GM23338 (cell line): ENCODE results near the gene CD302. TPM values are rescaled to one million over a fixed set of nuclear protein-coding genes. Genes with fewer than 3 reads are reported as not detected.

ENCODE experiments used
- ATAC-seq: fragments of 200-7000 bp; cut with Tn5 transposase; 3 replicates; pipeline ENCODE4 v1.9.1; 2020
- DNase-seq: peaks from one replicate; pipeline ENCODE4 v3.0.0-alpha.2; 2015; ENCODE audit warnings: low spot score
- H2AFZ ChIP-seq: fragments of 200-600 bp; sonication (generic); 2 replicates; pipeline ENCODE4 v1.8.0; 2016; ENCODE audit warnings: antibody characterized with exemption, mild to moderate bottlenecking, moderate library complexity
- H3F3A ChIP-seq: fragments of 200-600 bp; sonication (generic); replicated peaks from 2 replicates; pipeline ENCODE4 v1.8.0; 2017; ENCODE audit warnings: antibody characterized with exemption, mixed run types, low read depth
- H3K27ac ChIP-seq: fragments of 200-600 bp; sonication (generic); 2 replicates; pipeline ENCODE4 v1.6.1; 2016; ENCODE audit warnings: low read depth
- H3K27me3 ChIP-seq: fragments of 200-600 bp; sonication (generic); 2 replicates; pipeline ENCODE4 v1.8.0; 2016; ENCODE audit warnings: mild to moderate bottlenecking, mixed run types, moderate library complexity; ENCODE audit not compliant: insufficient read depth
- H3K36me3 ChIP-seq: fragments of 200-600 bp; sonication (generic); 2 replicates; pipeline ENCODE4 v1.8.0; 2016; ENCODE audit warnings: mild to moderate bottlenecking; ENCODE audit not compliant: insufficient read depth
- H3K4me1 ChIP-seq: fragments of 200-600 bp; sonication (generic); 2 replicates; pipeline ENCODE4 v1.8.0; 2016; ENCODE audit warnings: mild to moderate bottlenecking, moderate library complexity; ENCODE audit not compliant: insufficient read depth
- H3K4me2 ChIP-seq: fragments of 200-600 bp; sonication (generic); 2 replicates; pipeline ENCODE4 v1.7.1; 2017; ENCODE audit warnings: mixed run types
- H3K4me3 ChIP-seq: fragments of 200-600 bp; sonication (generic); 2 replicates; pipeline ENCODE4 v1.6.1; 2016; ENCODE audit warnings: mixed run types
- H3K79me2 ChIP-seq: fragments of 200-600 bp; sonication (generic); replicated peaks from 2 replicates; pipeline ENCODE4 v1.8.0; 2017; ENCODE audit warnings: mild to moderate bottlenecking; ENCODE audit not compliant: insufficient read depth
- H3K9me2 ChIP-seq: fragments of 200-600 bp; sonication (generic); 2 replicates; pipeline ENCODE4 v1.8.0; 2017; ENCODE audit not compliant: insufficient read depth
- H4K20me1 ChIP-seq: fragments of 200-600 bp; sonication (generic); replicated peaks from 2 replicates; pipeline ENCODE4 v1.8.0; 2017; ENCODE audit warnings: mild to moderate bottlenecking; ENCODE audit not compliant: insufficient read depth
- H3K27ac Mint-ChIP-seq: 2 replicates; pipeline ENCODE4 v1.8.0; 2020; ENCODE audit warnings: inconsistent platforms, mild to moderate bottlenecking, moderate library complexity, mixed read lengths
- H3K27me3 Mint-ChIP-seq: 3 replicates; pipeline ENCODE4 v1.8.0; 2022; ENCODE audit warnings: low read depth, mild to moderate bottlenecking, moderate library complexity, mixed read lengths, inconsistent platforms; ENCODE audit not compliant: insufficient read depth, poor library complexity
- H3K36me3 Mint-ChIP-seq: 3 replicates; pipeline ENCODE4 v1.8.0; 2021; ENCODE audit warnings: low read depth, mild to moderate bottlenecking, inconsistent platforms, moderate library complexity, mixed read lengths
- H3K4me1 Mint-ChIP-seq: 3 replicates; pipeline ENCODE4 v1.8.0; 2020; ENCODE audit warnings: mild to moderate bottlenecking, inconsistent platforms, mixed read lengths
- H3K4me3 Mint-ChIP-seq: 3 replicates; pipeline ENCODE4 v1.8.0; 2021; ENCODE audit warnings: moderate library complexity, mild to moderate bottlenecking, inconsistent platforms, mixed read lengths
- H3K9me3 Mint-ChIP-seq: 3 replicates; pipeline ENCODE4 v1.8.0; 2020; ENCODE audit warnings: moderate library complexity, mild to moderate bottlenecking, inconsistent platforms, mixed read lengths
- EZH2 ChIP-seq: fragments of 200-600 bp; sonication (generic); IDR thresholded peaks from one replicate; pipeline ENCODE4 v1.8.0; 2017; ENCODE audit warnings: antibody characterized with exemption, mild to moderate bottlenecking, low read depth; ENCODE audit not compliant: unreplicated experiment
- EZH2phosphoT487 ChIP-seq: fragments of 200-600 bp; sonication (generic); IDR thresholded peaks from one replicate; pipeline ENCODE4 v1.8.1; 2018; ENCODE audit warnings: antibody characterized with exemption; ENCODE audit not compliant: unreplicated experiment
- JUNB ChIP-seq: IDR thresholded peaks from one replicate; pipeline ENCODE4 v1.6.1; 2016; ENCODE audit warnings: antibody characterized with exemption; ENCODE audit not compliant: unreplicated experiment
- POLR2AphosphoS5 ChIP-seq: IDR thresholded peaks from 2 replicates; pipeline ENCODE4 v1.6.1; 2016; ENCODE audit warnings: antibody characterized with exemption, low read depth
- REST ChIP-seq: IDR thresholded peaks from one replicate; pipeline ENCODE4 v1.6.1; 2018; ENCODE audit warnings: antibody characterized with exemption; ENCODE audit not compliant: unreplicated experiment
- STAT1 ChIP-seq: IDR thresholded peaks from one replicate; pipeline ENCODE4 v1.6.1; 2016; ENCODE audit warnings: antibody characterized with exemption; ENCODE audit not compliant: unreplicated experiment
- ZNF331 ChIP-seq: fragments of 250-450 bp; sonication (Bioruptor Pico); IDR thresholded peaks from 2 replicates; pipeline ENCODE4 v1.5.0; 2020; ENCODE audit warnings: low read depth, mild to moderate bottlenecking, moderate library complexity
- polyA plus RNA-seq: library from polyadenylated mRNA; unstranded; fragments of >200 nt; fragmentation: Nextera tagmentation; extraction: Ambion mirVana; gene quantifications from 2 replicates; pipeline ENCODE4 v1.2.1, GENCODE V29; 2016
- total RNA-seq: library from RNA; depleted of rRNA; stranded (reverse); fragments of >200 nt; shearing (Covaris generic); gene quantifications from 2 replicates; pipeline ENCODE4 v1.2.3, GENCODE V29; 2014
- TF ChIP-seq, protein P1 (sequence below): fragments of 250-450 bp; sonication (Bioruptor Pico); IDR thresholded peaks from 2 replicates; pipeline ENCODE4 v1.5.0; 2020; ENCODE audit warnings: mild to moderate bottlenecking, moderate library complexity
- TF ChIP-seq, protein P2 (sequence below): IDR thresholded peaks from 2 replicates; pipeline ENCODE4 v1.6.1; 2016; ENCODE audit warnings: antibody characterized with exemption
- TF ChIP-seq, protein P3 (sequence below), 2 experiments: fragments of 200-600 bp in 1 of 2; sonication (generic) in 1 of 2; conservative IDR thresholded peaks; 2 replicates each; pipeline versions ENCODE4 v1.5.1 to v1.6.1; 2016 to 2017; ENCODE audit warnings: antibody characterized with exemption in 2 of 2, low read depth in 2 of 2, mild to moderate bottlenecking in 2 of 2, moderate library complexity in 1 of 2

Gene CD302
- total and polyA plus RNA-seq, 2 experiments from 2014 or later: 1.6 to 1.9 TPM

GRCh38 chr2:159811232-159811631, 13.2 kb upstream of the CD302 start (continued):
- TF ChIP-seq, protein P1, sequence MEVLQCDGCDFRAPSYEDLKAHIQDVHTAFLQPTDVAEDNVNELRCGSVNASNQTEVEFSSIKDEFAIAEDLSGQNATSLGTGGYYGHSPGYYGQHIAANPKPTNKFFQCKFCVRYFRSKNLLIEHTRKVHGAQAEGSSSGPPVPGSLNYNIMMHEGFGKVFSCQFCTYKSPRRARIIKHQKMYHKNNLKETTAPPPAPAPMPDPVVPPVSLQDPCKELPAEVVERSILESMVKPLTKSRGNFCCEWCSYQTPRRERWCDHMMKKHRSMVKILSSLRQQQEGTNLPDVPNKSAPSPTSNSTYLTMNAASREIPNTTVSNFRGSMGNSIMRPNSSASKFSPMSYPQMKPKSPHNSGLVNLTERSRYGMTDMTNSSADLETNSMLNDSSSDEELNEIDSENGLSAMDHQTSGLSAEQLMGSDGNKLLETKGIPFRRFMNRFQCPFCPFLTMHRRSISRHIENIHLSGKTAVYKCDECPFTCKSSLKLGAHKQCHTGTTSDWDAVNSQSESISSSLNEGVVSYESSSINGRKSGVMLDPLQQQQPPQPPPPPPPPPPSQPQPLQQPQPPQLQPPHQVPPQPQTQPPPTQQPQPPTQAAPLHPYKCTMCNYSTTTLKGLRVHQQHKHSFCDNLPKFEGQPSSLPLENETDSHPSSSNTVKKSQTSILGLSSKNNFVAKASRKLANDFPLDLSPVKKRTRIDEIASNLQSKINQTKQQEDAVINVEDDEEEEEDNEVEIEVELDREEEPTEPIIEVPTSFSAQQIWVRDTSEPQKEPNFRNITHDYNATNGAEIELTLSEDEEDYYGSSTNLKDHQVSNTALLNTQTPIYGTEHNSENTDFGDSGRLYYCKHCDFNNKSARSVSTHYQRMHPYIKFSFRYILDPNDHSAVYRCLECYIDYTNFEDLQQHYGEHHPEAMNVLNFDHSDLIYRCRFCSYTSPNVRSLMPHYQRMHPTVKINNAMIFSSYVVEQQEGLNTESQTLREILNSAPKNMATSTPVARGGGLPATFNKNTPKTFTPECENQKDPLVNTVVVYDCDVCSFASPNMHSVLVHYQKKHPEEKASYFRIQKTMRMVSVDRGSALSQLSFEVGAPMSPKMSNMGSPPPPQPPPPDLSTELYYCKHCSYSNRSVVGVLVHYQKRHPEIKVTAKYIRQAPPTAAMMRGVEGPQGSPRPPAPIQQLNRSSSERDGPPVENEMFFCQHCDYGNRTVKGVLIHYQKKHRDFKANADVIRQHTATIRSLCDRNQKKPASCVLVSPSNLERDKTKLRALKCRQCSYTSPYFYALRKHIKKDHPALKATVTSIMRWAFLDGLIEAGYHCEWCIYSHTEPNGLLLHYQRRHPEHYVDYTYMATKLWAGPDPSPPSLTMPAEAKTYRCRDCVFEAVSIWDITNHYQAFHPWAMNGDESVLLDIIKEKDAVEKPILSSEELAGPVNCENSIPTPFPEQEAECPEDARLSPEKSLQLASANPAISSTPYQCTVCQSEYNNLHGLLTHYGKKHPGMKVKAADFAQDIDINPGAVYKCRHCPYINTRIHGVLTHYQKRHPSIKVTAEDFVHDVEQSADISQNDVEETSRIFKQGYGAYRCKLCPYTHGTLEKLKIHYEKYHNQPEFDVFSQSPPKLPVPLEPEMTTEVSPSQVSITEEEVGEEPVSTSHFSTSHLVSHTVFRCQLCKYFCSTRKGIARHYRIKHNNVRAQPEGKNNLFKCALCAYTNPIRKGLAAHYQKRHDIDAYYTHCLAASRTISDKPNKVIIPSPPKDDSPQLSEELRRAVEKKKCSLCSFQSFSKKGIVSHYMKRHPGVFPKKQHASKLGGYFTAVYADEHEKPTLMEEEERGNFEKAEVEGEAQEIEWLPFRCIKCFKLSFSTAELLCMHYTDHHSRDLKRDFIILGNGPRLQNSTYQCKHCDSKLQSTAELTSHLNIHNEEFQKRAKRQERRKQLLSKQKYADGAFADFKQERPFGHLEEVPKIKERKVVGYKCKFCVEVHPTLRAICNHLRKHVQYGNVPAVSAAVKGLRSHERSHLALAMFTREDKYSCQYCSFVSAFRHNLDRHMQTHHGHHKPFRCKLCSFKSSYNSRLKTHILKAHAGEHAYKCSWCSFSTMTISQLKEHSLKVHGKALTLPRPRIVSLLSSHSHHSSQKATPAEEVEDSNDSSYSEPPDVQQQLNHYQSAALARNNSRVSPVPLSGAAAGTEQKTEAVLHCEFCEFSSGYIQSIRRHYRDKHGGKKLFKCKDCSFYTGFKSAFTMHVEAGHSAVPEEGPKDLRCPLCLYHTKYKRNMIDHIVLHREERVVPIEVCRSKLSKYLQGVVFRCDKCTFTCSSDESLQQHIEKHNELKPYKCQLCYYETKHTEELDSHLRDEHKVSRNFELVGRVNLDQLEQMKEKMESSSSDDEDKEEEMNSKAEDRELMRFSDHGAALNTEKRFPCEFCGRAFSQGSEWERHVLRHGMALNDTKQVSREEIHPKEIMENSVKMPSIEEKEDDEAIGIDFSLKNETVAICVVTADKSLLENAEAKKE (CRISPR knock-in tag): no peak
- TF ChIP-seq, protein P2, sequence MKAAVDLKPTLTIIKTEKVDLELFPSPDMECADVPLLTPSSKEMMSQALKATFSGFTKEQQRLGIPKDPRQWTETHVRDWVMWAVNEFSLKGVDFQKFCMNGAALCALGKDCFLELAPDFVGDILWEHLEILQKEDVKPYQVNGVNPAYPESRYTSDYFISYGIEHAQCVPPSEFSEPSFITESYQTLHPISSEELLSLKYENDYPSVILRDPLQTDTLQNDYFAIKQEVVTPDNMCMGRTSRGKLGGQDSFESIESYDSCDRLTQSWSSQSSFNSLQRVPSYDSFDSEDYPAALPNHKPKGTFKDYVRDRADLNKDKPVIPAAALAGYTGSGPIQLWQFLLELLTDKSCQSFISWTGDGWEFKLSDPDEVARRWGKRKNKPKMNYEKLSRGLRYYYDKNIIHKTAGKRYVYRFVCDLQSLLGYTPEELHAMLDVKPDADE: no peak
- TF ChIP-seq STAT1 (no peak), POLR2AphosphoS5 (no peak), JUNB (no peak)

DNA sequence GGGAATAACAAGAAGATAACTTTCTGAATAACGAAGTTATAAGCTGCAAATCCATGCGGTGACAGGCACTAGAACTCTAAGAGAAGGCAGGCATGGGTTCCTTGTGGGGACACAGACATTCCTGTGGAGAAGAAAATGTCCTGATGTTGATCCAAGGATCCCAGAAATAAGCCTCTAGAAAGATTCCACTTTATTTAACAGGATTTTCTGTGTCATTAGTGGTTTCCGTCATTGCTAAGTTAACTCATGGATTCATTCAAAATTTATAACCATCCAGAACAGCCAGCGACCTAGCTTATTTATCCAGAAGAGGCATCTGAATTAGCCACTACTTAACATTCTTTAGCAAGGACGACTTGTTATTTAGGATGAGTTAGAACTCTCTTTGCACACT, 10.0 kb upstream of the CD302 start:
- DNase-seq (no peak), ATAC-seq (no peak)
- Histone ChIP-seq H2AFZ (no peak overlapping the region), H4K20me1 (no peaks in the 10 kb centered on the region), H3K27me3 (no peaks in the 10 kb centered on the region), H3F3A (no peaks in the 10 kb centered on the region), H3K27ac (no peak overlapping the region), H3K9me2 (no peaks in the 10 kb centered on the region), H3K79me2 (no peaks in the 10 kb centered on the region), H3K4me1 (peaks cover 18% of the 10 kb centered on the region; the same call in 1 of the 2 replicates), H3K4me3 (no peak overlapping the region), H3K4me2 (no peak overlapping the region), H3K36me3 (no peaks in the 10 kb centered on the region)
- Mint-ChIP-seq H3K27ac (no peak overlapping the region), H3K27me3 (no peaks in the 10 kb centered on the region), H3K4me3 (no peak overlapping the region), H3K9me3 (no peaks in the 10 kb centered on the region), H3K36me3 (no peaks in the 10 kb centered on the region), H3K4me1 (peaks cover 15% of the 10 kb centered on the region; the same call in 2 of the 3 replicates)
- TF ChIP-seq EZH2: no peak
- TF ChIP-seq, protein P3, sequence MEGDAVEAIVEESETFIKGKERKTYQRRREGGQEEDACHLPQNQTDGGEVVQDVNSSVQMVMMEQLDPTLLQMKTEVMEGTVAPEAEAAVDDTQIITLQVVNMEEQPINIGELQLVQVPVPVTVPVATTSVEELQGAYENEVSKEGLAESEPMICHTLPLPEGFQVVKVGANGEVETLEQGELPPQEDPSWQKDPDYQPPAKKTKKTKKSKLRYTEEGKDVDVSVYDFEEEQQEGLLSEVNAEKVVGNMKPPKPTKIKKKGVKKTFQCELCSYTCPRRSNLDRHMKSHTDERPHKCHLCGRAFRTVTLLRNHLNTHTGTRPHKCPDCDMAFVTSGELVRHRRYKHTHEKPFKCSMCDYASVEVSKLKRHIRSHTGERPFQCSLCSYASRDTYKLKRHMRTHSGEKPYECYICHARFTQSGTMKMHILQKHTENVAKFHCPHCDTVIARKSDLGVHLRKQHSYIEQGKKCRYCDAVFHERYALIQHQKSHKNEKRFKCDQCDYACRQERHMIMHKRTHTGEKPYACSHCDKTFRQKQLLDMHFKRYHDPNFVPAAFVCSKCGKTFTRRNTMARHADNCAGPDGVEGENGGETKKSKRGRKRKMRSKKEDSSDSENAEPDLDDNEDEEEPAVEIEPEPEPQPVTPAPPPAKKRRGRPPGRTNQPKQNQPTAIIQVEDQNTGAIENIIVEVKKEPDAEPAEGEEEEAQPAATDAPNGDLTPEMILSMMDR (conservative IDR thresholded peaks at IDR 0.05; ENCODE audit: low read depth in 2 of 2): no peak
- TF ChIP-seq JUNB: no peak
- no peak for TF ChIP-seq REST
- no peak for TF ChIP-seq ZNF331 (CRISPR knock-in tag)
- TF ChIP-seq EZH2phosphoT487: no peak
